Smooth muscle cell of the brain vasculature (primary cell): ENCODE results near the gene SPRY1.

Experiments
- DNase-seq: peaks from one replicate; pipeline ENCODE4 v3.0.0-alpha.2; 2012; ENCODE audit warnings: low read depth, low spot score

SPRY1 gene

DNA sequence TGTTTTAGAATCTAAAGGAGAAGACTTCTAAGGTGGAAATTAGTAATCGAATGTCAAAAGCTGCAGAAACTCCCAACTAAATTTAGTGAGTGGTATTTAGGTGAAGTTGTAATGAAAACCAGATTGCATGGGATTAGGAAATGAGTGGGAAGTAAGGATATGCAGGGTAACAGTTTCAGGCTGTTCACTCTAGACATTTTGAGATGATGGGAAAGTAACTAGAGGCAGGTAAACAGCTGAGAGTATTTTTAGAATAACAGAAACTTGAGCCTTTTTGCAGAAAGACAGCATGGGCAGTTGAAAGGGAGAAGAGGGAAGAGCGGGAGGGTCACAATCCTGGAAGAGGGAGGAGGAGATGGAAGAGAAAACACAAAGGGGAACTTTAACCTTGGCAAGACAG lies 12.7 kb downstream of the SPRY1 start:
- DNase-seq: no peak

DNA sequence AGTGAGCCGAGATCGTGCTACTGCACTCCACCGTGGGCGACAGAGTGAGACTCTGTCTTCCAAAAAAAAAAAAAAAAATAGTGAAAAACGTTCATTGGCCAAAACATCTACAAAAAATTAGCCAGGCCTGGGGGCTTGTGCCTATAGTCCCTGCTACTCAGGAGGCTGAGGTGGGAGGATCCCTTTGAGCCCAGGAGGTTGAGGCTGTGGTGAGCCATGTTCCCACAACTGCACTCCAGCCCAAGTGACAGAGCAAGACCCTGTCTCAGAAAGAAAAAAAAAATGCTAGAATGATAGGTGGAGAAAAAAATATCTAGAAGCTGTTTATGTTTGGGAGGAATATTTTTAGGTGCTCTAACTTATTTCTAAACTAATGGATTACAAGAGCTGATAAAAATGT lies 14.9 kb downstream of the SPRY1 start:
- no peak for DNase-seq

- DNase-seq: no peak
Measured at GRCh38 chr4:123412091-123412505, 15.5 kb downstream of the SPRY1 start.

DNA sequence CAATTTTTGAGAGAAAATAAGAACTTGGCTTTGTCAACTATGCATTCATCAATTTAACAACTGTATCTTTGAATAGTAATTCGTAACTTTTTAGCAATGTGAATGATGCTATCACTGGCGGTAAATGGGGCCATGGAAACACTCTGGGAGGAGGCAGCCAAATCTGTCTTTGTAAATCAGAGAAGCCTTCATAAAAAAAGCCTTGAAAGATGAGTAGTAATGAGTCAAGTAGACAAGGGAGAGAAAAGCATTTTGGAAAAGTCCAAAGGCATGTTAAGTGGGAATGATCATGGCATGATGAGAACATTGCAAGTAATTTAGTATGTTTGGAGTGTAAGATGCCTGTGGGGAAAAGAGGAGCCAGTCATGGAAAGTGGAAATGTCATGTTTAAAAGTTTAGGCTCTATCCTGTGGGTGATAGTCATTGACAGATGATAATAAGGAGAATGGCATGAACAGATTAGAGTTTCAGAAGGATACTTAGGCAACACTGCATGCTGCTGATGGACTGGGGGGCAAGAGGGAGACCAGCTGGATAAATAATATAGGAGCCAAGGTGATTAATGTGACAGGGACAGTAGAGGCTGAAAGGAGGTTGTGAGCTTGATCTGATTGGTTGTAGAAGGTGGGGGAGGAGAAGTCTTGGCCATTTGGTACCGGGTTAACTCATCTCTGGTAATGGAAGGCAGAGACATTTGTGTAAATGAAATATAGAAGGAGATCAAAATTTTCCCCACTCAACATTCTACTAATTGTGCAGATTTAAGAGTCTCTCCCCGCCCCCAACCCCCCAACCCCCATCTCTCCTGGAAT lies 16.3 kb downstream of the SPRY1 start:
- DNase-seq: no peak

DNA sequence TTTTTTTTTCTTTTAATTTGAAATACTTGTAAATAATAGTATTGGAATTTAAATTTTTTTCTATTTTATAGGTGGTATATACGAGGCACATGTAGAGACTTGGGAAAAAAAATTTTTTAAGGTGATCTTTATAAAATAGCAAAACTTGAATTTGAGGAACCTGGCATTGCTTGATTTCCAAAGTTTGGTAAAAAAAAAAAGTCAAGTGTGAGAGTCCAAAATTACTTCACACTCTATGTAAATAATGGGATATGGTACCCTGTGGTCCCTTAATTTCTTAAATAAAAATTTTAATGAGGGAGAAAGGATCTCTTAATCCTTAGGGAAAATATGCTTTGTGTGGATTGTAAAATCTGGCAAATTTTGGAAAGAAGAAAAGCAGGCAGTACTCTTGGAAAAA lies 19.0 kb downstream of the SPRY1 start:
- no peak for DNase-seq

GRCh38 chr4:123415977-123416376 lies 19.4 kb downstream of the SPRY1 start:
- no peak for DNase-seq

DNA sequence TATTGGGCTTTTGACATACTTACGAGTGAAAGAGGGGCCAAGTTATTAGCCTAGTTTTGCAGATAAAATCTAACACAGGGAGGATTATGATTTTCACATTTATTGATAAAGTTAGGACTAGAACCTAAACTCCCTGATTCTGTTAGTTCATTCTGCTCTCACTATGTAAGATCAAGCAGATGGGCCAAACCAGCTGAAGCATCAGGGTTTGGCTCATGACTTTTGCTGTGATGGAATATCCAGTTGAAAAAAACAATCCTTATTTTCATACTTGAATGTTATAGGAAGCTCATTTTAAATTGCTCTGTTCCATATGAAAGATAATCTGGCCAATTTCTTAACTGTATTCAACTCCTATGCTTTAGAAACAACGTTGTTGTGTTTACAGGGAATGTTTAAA lies 21.2 kb downstream of the SPRY1 start:
- no peak for DNase-seq

DNA sequence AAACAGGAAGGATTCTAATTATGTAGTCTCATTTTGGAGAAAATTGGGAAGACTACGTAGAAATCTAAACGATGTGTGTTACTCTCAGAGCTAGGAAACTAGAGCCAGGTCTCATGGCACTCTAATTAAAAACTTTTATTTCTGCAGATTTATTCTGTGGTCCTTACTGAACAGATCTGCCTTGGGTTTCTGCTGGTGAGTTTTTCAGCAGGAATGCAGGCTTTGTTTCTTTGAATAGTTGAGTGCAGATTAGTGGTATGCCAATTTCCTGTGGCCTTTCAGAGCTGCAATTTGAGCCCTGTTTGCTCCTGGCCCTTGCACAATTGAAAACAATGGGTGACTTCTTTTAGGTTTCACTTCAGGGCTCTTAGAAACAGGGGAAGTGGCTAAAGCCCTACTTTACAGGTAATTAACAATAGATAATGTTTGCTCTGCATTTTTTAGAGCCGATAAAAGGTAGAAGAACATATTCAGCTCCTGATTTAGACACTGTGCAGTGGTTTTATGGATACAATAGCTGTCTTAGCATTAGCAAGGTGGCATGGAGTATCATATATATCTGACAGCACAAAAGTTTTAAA lies 21.8 kb downstream of the SPRY1 start:
- no peak for DNase-seq

GRCh38 chr4:123419885-123420755 lies 23.5 kb downstream of the SPRY1 start:
- no peak for DNase-seq

GRCh38 chr4:123421227-123421936 lies 24.8 kb downstream of the SPRY1 start:
- DNase-seq: no peak

GRCh38 chr4:123421937-123422781 lies 25.6 kb downstream of the SPRY1 start:
- DNase-seq: no peak

DNA sequence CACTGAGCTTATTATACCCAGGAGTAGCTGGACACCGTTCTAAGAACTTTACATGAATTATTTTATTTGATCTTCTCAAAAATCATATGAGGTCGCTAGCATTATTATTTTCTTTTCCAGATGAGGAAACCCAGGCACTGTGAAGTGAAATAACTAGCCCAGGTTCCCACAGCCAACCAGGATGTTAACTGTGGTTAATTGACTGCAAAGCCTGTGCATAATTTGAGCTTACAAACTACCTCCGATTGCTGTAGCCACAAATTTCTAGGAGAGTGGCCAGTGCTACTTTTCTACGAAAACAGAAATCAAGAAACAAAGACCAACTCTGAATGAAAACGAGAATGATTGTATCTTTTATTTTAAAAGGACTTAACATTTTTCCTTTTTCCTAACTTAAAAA lies 27.2 kb downstream of the SPRY1 start:
- DNase-seq: no peak

DNA sequence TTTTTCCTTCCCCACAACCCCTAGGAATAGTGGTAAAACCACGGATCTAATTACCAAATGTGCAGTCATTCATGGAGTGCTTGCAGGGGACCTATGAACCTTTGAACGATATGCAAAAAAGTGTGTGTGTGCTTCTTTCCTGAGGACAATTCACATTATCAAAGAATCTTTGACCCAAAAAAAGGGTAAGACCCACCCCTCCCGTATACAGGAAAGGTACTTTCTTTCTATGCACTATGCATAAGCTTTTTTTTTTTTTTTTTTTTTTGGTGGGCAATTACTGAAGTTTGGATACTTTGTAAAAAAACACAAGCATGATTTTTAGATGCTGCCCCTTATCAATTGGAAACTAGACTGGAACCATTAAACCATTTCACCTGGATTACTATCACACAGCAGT lies 31.4 kb downstream of the SPRY1 start:
- DNase-seq: no peak

DNA sequence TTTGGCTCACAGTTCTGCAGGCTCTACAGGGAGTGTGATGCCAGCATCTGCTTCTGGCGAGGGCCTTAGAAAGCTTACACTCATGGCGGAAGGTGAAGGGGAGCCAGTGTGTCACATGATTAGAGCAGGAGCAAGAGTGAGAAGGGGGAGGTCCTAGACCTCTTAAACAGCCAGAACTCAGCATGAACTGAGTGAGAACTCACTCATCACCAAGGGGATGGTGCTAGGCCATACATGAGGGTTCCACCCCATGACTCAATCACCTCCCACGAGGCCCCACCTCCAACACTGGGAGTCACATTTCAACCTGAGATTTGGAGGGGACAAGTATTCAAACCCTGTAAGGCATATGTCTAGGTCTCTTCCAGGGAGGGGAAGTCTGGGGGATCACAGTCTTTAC lies 33.4 kb downstream of the SPRY1 start:
- DNase-seq: no peak

- no peak for DNase-seq
Measured at GRCh38 chr4:123430501-123430900, 33.9 kb downstream of the SPRY1 start.

DNA sequence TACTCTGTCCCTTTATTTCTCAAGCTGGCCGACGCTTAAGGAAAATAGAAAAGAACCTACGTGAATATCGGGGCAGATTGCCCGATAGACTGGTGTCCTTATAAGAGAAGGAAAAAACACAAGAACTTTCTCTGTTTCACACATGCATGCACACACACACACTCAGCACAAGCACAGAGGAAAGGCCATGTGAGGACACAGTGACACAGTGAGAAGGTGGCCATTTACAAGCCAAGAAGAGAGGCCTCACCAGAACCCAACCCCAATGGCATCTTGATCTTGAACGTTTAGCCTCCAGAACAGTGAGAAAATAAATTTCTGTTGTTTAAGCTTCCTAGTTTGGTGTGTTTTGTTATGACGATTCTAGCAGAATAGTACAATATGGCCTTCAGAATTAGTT lies 37.0 kb downstream of the SPRY1 start:
- DNase-seq: no peak

GRCh38 chr4:123433976-123434375 lies 37.4 kb downstream of the SPRY1 start:
- DNase-seq: no peak

- DNase-seq: no peak
Measured at GRCh38 chr4:123435246-123436113, 38.9 kb downstream of the SPRY1 start.

- no peak for DNase-seq
Measured at GRCh38 chr4:123438031-123438430, 41.4 kb downstream of the SPRY1 start.
